A204.1 (cell line): ENCODE results near the gene KDM2A.
"Not testable (repeated sequence)": the region's sequence is repeated elsewhere in the genome, so short reads cannot be mapped to it uniquely, and the experiment has no call there.

Experiments used
- FAIRE-seq: peaks from 2 replicates; lab custom pipeline; 2012; peaks lifted over from hg19 to GRCh38; lab: Jason Lieb, UNC

Gene KDM2A

GRCh38 chr11:67118181-67118766, 789 bp upstream of the KDM2A start:
- no peak for FAIRE-seq

DNA sequence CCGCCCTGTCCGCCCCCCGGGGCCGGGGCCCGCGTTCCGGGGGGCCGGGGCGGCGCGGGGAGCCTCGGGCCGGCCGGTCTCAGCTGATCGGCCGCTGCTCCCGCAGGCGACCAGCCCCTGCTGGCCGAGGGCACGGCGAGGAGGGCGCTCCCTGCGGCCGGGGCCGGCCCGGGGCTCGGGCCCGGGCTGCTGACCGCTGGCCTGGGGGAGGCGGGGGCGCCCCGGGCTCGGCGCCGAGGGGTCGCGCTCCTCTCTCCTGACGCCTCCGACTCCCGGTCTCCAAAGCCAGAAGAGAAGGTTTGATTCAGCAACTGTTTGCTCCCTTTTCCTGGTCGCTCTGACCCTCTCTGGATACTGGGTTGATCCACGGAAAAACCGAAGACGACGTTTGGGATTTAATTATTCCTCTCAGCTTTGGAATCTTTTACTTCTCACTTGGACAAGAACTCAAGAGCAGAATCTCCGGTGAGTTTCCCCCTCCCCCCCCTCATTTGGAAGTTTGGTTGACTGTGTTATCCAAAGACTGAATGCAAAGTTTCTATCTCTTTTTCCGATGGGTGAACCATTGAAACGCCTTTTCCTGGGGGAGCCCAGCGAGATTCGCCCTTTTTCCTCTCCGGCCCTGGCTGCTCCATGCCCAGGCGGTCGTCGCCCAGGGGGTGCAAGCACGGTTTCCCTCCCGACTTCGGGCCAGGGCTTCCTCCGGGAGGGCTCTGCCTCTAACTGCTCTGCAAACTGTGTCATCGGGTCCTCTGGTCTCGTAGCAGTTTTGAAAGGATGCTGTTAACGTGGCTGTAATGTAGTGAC, 725 bp downstream of the KDM2A start:
- FAIRE-seq, result no peak

DNA sequence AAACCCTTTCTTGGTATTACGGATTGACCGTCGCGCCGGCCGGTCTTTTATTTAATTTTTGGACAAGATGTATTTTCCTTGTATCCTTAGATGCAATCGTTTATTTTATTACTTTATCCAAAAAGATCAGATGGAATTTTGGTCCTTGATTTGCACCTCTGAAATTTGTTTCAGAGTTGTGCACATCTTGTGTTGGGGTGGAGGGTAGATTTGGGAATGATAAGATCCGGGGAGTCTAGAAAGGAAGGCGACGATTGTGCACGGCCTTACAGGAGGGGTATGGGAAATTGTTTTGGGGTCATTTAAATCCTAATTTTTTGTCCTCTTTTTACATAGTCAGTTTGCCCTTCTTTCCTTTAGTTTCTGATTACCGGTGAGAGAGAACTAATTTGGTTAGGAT, 1.4 kb downstream of the KDM2A start:
- FAIRE-seq, result no peak

DNA sequence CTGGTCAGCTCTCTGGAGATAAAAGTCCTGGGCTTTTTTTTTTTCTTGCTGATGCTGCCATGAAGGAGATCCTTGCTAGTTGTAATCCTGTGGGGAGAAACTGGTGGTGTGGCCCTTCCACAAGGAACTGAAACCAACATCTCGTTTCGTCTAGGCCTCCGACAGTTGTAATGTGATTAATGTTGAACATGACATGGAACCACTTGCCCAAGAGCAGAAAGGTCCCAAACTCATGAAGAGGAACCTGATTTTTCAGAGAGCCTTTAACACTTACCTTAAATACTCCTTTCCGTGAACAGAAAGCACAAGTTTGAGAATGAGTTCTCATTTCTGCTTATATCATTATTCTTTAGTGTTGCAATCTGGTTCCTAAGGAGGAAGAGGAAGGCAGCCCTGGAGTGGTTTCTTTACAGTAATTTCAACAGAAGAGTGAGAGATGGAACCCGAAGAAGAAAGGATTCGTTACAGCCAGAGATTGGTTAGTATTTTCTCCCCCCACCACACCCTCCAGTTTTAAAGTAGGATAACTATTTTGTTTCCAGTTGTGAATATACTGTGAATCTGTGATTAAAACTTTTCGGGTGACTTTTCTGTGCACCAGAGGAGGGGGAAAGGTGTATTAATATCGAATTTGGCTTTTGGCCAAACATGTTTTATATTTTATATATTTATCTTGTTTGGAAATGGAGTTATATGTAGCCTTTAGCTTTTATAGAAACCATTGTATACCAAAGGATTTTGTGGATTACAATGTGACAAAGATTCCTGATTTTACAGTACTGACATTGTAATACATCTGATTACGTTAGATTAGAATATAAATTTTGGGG, 2.0 kb downstream of the KDM2A start:
- FAIRE-seq, result no peak

- not testable (repeated sequence) for FAIRE-seq
Measured at GRCh38 chr11:67123801-67124200, 4.7 kb downstream of the KDM2A start.

DNA sequence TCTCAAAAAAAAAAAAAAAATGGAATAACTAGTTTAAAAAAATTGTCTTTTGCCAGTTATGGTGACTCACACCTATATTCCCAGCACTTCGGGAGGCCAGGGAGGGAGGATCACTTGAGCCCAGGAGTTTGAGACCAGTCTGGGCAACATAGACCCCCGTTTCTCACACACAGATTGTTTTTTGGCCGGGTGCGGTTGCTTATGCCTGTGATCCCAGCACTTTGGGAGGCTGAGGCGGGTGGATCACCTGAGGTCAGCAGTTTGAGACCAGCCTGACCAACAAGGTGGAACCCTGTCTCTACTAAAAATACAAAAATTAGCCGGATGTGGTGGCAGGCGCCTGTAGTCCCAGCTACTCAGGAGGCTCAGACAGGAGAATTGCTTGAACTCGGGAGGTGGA, 7.2 kb downstream of the KDM2A start:
- FAIRE-seq, result not testable (repeated sequence)

GRCh38 chr11:67126986-67127385, 7.9 kb downstream of the KDM2A start:
- no peak for FAIRE-seq

- not testable (repeated sequence) for FAIRE-seq
Measured at GRCh38 chr11:67130861-67131260, 11.8 kb downstream of the KDM2A start.

- no peak for FAIRE-seq
Measured at GRCh38 chr11:67136156-67136555, 17.1 kb downstream of the KDM2A start.

DNA sequence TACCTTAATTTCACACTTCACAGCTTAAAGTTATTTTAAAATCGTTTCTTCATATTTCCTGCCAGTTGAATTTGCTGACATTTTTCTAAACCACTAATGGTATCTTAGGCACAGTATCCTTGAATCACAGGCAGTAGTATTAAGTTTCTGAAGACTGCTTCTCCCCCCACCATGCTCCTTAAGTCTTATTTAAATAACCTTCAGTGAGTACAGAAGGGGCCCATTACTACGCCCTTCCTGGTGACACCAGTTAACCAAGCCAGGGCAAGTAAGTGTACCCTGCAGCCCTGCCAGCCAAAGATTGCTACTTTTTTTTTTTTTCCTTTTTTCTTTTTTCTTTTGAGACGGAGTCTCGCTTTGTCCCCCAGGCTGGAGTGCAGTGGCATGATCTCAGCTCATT, 19.9 kb downstream of the KDM2A start:
- FAIRE-seq, result no peak

- no peak for FAIRE-seq
Measured at GRCh38 chr11:67146516-67147226, 27.6 kb downstream of the KDM2A start.

GRCh38 chr11:67153971-67154370, 34.9 kb downstream of the KDM2A start:
- FAIRE-seq, result no peak

- FAIRE-seq, result no peak
Measured at GRCh38 chr11:67154726-67155125, 35.7 kb downstream of the KDM2A start.

DNA sequence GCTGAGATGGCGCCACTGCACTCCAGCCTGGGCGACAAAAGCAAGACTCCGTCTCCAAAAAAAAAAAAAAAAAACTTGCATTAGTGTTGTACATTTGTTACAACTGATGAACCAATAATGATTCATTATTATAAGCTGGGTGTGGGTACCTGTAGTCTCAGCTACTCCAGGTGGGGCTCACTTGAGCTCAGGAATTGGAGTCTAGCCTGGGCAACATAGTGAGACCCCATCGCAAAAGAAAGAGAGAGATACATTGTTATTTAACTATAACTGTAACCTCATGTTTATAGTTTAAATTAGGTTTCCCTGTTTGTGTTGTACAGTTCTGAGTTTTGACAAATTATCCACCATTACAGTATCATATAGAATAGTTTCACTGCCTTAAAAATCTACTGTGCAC, 38.6 kb downstream of the KDM2A start:
- no peak for FAIRE-seq

DNA sequence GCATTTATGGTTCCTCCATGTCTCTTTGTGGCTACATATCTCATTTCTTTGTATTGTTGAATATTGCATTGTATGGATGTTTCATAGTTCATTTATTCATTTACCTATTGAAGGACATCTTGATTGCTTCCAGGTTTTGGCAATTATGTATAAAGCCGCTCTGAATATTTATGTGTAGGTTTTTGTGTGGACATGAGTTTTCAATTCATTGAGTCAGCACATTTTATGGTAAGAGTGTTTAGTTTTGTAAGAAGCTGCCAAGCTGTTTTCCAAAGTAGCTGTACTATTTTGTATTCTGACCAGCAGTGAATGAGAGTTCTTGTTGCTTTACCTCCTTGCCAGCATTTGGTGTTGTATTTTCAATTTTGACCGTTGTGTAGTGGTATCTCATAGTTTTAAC, 39.2 kb downstream of the KDM2A start:
- no peak for FAIRE-seq

DNA sequence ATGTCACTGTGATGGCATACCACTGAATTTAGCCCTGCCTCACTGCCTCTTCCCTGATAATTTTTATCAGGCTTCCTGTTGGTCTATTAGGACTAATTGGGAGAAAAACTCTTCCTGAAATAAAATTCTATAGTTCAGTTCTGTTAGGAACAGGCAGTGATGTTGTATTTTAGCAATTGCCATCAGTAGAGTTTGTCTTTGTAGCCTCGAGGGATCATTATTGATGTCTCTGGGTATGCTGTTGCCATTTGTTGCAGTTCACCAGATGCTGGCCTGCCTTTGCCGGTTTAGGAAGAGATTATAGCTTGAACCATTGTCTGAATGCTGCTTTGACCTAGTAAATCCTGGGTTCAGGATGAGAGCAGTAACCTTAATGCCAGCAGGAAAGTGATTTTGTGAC, 41.0 kb downstream of the KDM2A start:
- no peak for FAIRE-seq

DNA sequence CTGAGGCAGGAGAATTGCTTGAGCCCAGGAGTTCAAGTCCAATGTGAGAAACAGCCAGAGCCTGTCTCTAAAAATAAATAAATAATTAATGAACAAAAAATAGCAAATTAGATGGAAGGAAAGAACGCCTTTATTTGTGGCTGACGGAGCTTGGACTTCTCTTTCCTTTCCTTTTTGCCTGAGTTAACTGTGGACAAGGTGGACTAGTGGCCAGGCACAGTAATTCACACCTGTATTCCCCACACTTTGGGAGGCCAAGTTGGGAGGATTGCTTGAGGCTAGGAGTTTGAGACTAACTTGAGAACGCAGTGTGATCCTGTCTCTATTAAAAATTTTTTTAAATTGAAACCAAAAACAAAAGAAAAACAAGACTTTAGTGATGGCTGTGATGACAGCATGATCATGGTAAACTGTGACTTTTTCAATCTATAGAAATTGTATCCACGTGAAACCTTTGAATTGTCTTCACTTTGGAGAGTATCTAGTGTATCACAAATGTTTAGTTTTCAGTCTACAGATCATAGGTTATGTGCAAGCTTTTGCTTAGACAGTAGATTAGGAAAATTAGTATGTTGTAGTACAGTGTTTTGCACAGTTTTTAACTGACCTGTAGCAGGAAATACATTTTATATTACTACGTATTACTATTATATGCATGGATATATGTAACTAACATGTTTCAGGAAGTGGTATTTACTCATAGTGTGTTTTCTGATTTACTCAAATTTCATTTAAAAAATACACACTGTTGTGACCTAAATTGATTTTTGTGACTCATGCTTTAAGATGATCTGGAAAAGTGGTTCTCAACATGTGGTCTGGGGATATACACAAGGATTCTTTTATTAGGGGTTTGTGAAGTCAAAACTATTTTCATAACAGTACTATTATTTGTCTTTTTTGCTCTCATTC, 42.1 kb downstream of the KDM2A start:
- FAIRE-seq, result no peak

GRCh38 chr11:67163006-67163405, 43.9 kb downstream of the KDM2A start:
- no peak for FAIRE-seq

- FAIRE-seq, result no peak
Measured at GRCh38 chr11:67165623-67166022, 46.6 kb downstream of the KDM2A start.

GRCh38 chr11:67167091-67167490, 48.0 kb downstream of the KDM2A start:
- FAIRE-seq, result no peak

DNA sequence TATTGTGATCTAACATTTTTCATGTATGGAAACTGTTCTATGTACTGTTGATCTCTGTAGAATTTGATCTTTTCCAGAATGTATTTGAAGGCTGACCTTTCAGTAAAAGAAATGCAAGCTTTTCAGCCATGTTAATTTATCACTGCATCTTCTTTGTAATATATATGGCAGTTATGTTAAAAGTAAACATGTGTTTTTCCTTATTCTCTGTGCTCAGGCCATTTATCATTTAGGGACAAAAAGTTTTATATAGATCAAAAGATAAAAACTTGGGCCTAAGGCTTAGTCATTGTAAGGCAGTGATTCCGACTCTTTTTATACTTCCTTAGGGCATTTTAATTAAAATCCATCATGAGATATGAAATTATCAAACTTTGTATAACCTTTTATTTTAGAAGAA, 48.7 kb downstream of the KDM2A start:
- no peak for FAIRE-seq
